Upper lobe of right lung (tissue), 1 donor: ENCODE data around the gene SLMAP. TPM values are rescaled to one million over a fixed set of nuclear protein-coding genes. Genes with fewer than 3 reads are reported as not detected.
A peak's percentile ranks its signal among the peaks of the same experiment; 100 is the strongest.

Source experiments
- ATAC-seq: fragments of 200-7000 bp; cut with Tn5 transposase; one replicate; pipeline ENCODE4 v1.9.1; 2020; ENCODE audit warnings: mild to moderate bottlenecking, moderate library complexity
- DNase-seq: peaks from one replicate; pipeline ENCODE4 v3.0.0-alpha.2; 2020
- H3K27ac ChIP-seq: fragments of 200-600 bp; one replicate; pipeline ENCODE4 v1.8.0; 2022
- H3K27me3 ChIP-seq: fragments of 200-600 bp; one replicate; pipeline ENCODE4 v1.8.0; 2022; ENCODE audit warnings: mild to moderate bottlenecking
- H3K36me3 ChIP-seq: fragments of 200-600 bp; one replicate; pipeline ENCODE4 v1.8.0; 2022
- H3K4me1 ChIP-seq: fragments of 200-600 bp; one replicate; pipeline ENCODE4 v1.8.0; 2022
- H3K4me3 ChIP-seq: fragments of 200-600 bp; one replicate; pipeline ENCODE4 v1.8.0; 2022; ENCODE audit warnings: mild to moderate bottlenecking
- H3K9me3 ChIP-seq: fragments of 200-600 bp; one replicate; pipeline ENCODE4 v1.8.0; 2022
- CTCF ChIP-seq: fragments of 200-600 bp; IDR thresholded peaks from one replicate; pipeline ENCODE4 v1.8.0; 2022; ENCODE audit warnings: antibody characterized with exemption
- intact Hi-C: fragments of 100-400 bp; cut with DNase I; formaldehyde crosslinking; loops from one replicate; pipeline ENCODE4 v1.11.0; 2022
- total RNA-seq: library from RNA; stranded (reverse); fragmentation: NEBNext Ultra II Directional; extraction: Animal tissue kit (Norgen Biotek cat#: 25700); gene quantifications from one replicate; pipeline ENCODE4 v1.2.1, GENCODE V29; 2021
- donor health status: DM: no; HTN: yes; CAD: no; lungs with severe emphysema.

SLMAP gene
- total RNA-seq, 1 donor from 2014 or later, result 65.2 TPM

GRCh38 chr3:57717205-57717868 is 38.8 kb upstream of the SLMAP start:
- H3K4me3 ChIP-seq, result no peak overlapping the region
- H3K36me3 ChIP-seq, result no peaks in the 10 kb centered on the region
- ATAC-seq (no peak), DNase-seq (no peak)
- no peak overlapping the region for H3K27ac ChIP-seq
- H3K4me1 ChIP-seq, result no peaks in the 10 kb centered on the region
- no peaks in the 10 kb centered on the region for H3K27me3 ChIP-seq
- no peaks in the 10 kb centered on the region for H3K9me3 ChIP-seq
- TF ChIP-seq CTCF, result no peak
- intact Hi-C loops, result no loop called here

GRCh38 chr3:57718118-57718517 is 38.0 kb upstream of the SLMAP start:
- Histone ChIP-seq H3K27ac (no peak overlapping the region), H3K9me3 (no peaks in the 10 kb centered on the region), H3K4me1 (no peaks in the 10 kb centered on the region), H3K4me3 (no peak overlapping the region), H3K36me3 (no peaks in the 10 kb centered on the region), H3K27me3 (no peaks in the 10 kb centered on the region)
- DNase-seq, result no peak
- no peak for TF ChIP-seq CTCF
- intact Hi-C loops, result no loop called here
- no peak for ATAC-seq

GRCh38 chr3:57726397-57726796 is 29.7 kb upstream of the SLMAP start:
- TF ChIP-seq CTCF, result no peak
- no peak for DNase-seq
- H3K4me3 ChIP-seq, result no peak overlapping the region
- no peak overlapping the region for H3K27ac ChIP-seq
- intact Hi-C loops, result no loop called here
- no peaks in the 10 kb centered on the region for H3K36me3 ChIP-seq
- no peaks in the 10 kb centered on the region for H3K9me3 ChIP-seq
- ATAC-seq, result peak; percentile 78
- H3K4me1 ChIP-seq, result no peaks in the 10 kb centered on the region
- H3K27me3 ChIP-seq, result peaks cover 11% of the 10 kb centered on the region

- Histone ChIP-seq H3K27ac (no peak overlapping the region), H3K9me3 (no peaks in the 10 kb centered on the region), H3K36me3 (no peaks in the 10 kb centered on the region), H3K4me3 (no peak overlapping the region), H3K27me3 (peaks cover 11% of the 10 kb centered on the region), H3K4me1 (no peaks in the 10 kb centered on the region)
- DNase-seq (no peak), ATAC-seq (no peak)
- no peak for TF ChIP-seq CTCF
- intact Hi-C loops, result no loop called here
Observed at GRCh38 chr3:57727106-57727505, 29.0 kb upstream of the SLMAP start.

- DNase-seq, result no peak
Observed at GRCh38 chr3:57729334-57730045, 26.6 kb upstream of the SLMAP start.

More at GRCh38 chr3:57729334-57730045, 26.6 kb upstream of the SLMAP start:
- peaks cover 3% of the 10 kb centered on the region for H3K27me3 ChIP-seq
- intact Hi-C loops, result no loop called here
- no peak overlapping the region for H3K4me3 ChIP-seq
- ATAC-seq, result no peak
- H3K27ac ChIP-seq, result no peak overlapping the region
- no peaks in the 10 kb centered on the region for H3K4me1 ChIP-seq
- H3K9me3 ChIP-seq, result no peaks in the 10 kb centered on the region
- no peak for TF ChIP-seq CTCF
- no peaks in the 10 kb centered on the region for H3K36me3 ChIP-seq
